ENCODE data around the gene AQP9. TPM values are rescaled to one million over a fixed set of nuclear protein-coding genes. Genes with fewer than 3 reads are reported as not detected.
"Not testable (repeated sequence)": the region's sequence is repeated elsewhere in the genome, so short reads cannot be mapped to it uniquely, and the experiment has no call there.

Gene AQP9
- total RNA-seq, 1 donor from 2014 or later, result not detected

GRCh38 chr15:58109419-58109818 is 28.8 kb upstream of the AQP9 start:
- no peak overlapping the region for H3K4me3 Mint-ChIP-seq (ENCODE audit: low read depth)
- H3K27ac Mint-ChIP-seq, result no peak overlapping the region
- H3K9me3 Mint-ChIP-seq (ENCODE audit: low read depth), result no peaks in the 10 kb centered on the region
- H3K36me3 Mint-ChIP-seq (ENCODE audit: insufficient read depth), result no peaks in the 10 kb centered on the region
- DNase-seq (ENCODE audit: low spot score, unreplicated experiment), result no peak
- H3K27me3 Mint-ChIP-seq, result no peaks in the 10 kb centered on the region
- no peaks in the 10 kb centered on the region for H3K4me1 Mint-ChIP-seq (ENCODE audit: low read depth)
- no peak for TF ChIP-seq CTCF (IDR thresholded peaks at IDR 0.05; ENCODE audit: unreplicated experiment)

- no peak for DNase-seq (ENCODE audit: low spot score, unreplicated experiment)
- Mint-ChIP-seq H3K4me3 (ENCODE audit: low read depth) (no peak overlapping the region), H3K27ac (no peak overlapping the region), H3K9me3 (ENCODE audit: low read depth) (no peaks in the 10 kb centered on the region), H3K36me3 (ENCODE audit: insufficient read depth) (no peaks in the 10 kb centered on the region), H3K4me1 (ENCODE audit: low read depth) (no peaks in the 10 kb centered on the region), H3K27me3 (peaks cover 2% of the 10 kb centered on the region)
- TF ChIP-seq CTCF (IDR thresholded peaks at IDR 0.05; ENCODE audit: unreplicated experiment), result no peak
Observed at GRCh38 chr15:58110999-58111717, 27.0 kb upstream of the AQP9 start.

- no peak overlapping the region for H3K4me3 Mint-ChIP-seq (ENCODE audit: low read depth)
- TF ChIP-seq CTCF (IDR thresholded peaks at IDR 0.05; ENCODE audit: unreplicated experiment), result no peak
- no peaks in the 10 kb centered on the region for H3K9me3 Mint-ChIP-seq (ENCODE audit: low read depth)
- H3K27me3 Mint-ChIP-seq, result peaks cover 2% of the 10 kb centered on the region
- H3K4me1 Mint-ChIP-seq (ENCODE audit: low read depth), result no peaks in the 10 kb centered on the region
- H3K27ac Mint-ChIP-seq, result no peak overlapping the region
- H3K36me3 Mint-ChIP-seq (ENCODE audit: insufficient read depth), result no peaks in the 10 kb centered on the region
- no peak for DNase-seq (ENCODE audit: low spot score, unreplicated experiment)
Observed at GRCh38 chr15:58111718-58112104, 26.5 kb upstream of the AQP9 start.

- not testable (repeated sequence) for H3K4me3 Mint-ChIP-seq (ENCODE audit: low read depth); H3K36me3 Mint-ChIP-seq (ENCODE audit: insufficient read depth); H3K27ac Mint-ChIP-seq; H3K4me1 Mint-ChIP-seq (ENCODE audit: low read depth); DNase-seq (ENCODE audit: low spot score, unreplicated experiment); H3K9me3 Mint-ChIP-seq (ENCODE audit: low read depth); H3K27me3 Mint-ChIP-seq
Observed at GRCh38 chr15:58113358-58113757, 24.8 kb upstream of the AQP9 start.

- DNase-seq (ENCODE audit: low spot score, unreplicated experiment), result no peak
- H3K36me3 Mint-ChIP-seq (ENCODE audit: insufficient read depth), result no peaks in the 10 kb centered on the region
- no peak overlapping the region for H3K4me3 Mint-ChIP-seq (ENCODE audit: low read depth)
- H3K4me1 Mint-ChIP-seq (ENCODE audit: low read depth), result peaks cover 2% of the 10 kb centered on the region
- H3K27me3 Mint-ChIP-seq, result peaks cover 2% of the 10 kb centered on the region
- no peak for TF ChIP-seq CTCF (IDR thresholded peaks at IDR 0.05; ENCODE audit: unreplicated experiment)
- H3K27ac Mint-ChIP-seq, result no peak overlapping the region
- no peaks in the 10 kb centered on the region for H3K9me3 Mint-ChIP-seq (ENCODE audit: low read depth)
Observed at GRCh38 chr15:58114388-58114787, 23.8 kb upstream of the AQP9 start.

GRCh38 chr15:58114812-58115211 is 23.4 kb upstream of the AQP9 start:
- no peak overlapping the region for H3K4me3 Mint-ChIP-seq (ENCODE audit: low read depth)
- DNase-seq (ENCODE audit: low spot score, unreplicated experiment), result no peak
- H3K36me3 Mint-ChIP-seq (ENCODE audit: insufficient read depth), result no peaks in the 10 kb centered on the region
- no peaks in the 10 kb centered on the region for H3K9me3 Mint-ChIP-seq (ENCODE audit: low read depth)
- no peak overlapping the region for H3K27ac Mint-ChIP-seq
- TF ChIP-seq CTCF (IDR thresholded peaks at IDR 0.05; ENCODE audit: unreplicated experiment), result no peak
- H3K27me3 Mint-ChIP-seq, result peaks cover 2% of the 10 kb centered on the region
- peaks cover 2% of the 10 kb centered on the region for H3K4me1 Mint-ChIP-seq (ENCODE audit: low read depth)
